ENCODE results near the gene CCR7. TPM values are rescaled to one million over a fixed set of nuclear protein-coding genes. Genes with fewer than 3 reads are reported as not detected.

CCR7 gene
- total and polyA plus RNA-seq, 2 of the 4 experiments (the other 2 are of a cell fraction) = 0.14 to 0.36 TPM

GRCh38 chr17:40602445-40603443 lies 37.5 kb upstream of the CCR7 start:
- dilution Hi-C loops (cut with HindIII; ENCODE audit: low sequenced_read_pairs, unreplicated experiment) = no loop called here
- in situ Hi-C loops (cut with MboI; ENCODE audit: low sequenced_read_pairs) = no loop called here
- DNase-seq = no peak
- TF ChIP-seq NFE2L2 (IDR thresholded peaks at IDR 0.05; ENCODE audit: low read depth, low read length) = no peak
- no peak for TF ChIP-seq RAD21 (IDR thresholded peaks at IDR 0.05; ENCODE audit: low read length)
- TF ChIP-seq CTCF (conservative IDR thresholded peaks at IDR 0.05; ENCODE audit: low read depth, low read length) = no peak
- no peak for TF ChIP-seq CEBPB (IDR thresholded peaks at IDR 0.05; ENCODE audit: low read depth, low read length)
- TF ChIP-seq ELK1 (IDR thresholded peaks at IDR 0.05; ENCODE audit: borderline replicate concordance, low read depth, low read length) = no peak
- TF ChIP-seq FOS (IDR thresholded peaks at IDR 0.05; ENCODE audit: low read depth, low read length) = no peak
- no peak for TF ChIP-seq BHLHE40 (IDR thresholded peaks at IDR 0.05; ENCODE audit: low read depth, low read length)
- TF ChIP-seq USF2 (IDR thresholded peaks at IDR 0.05; ENCODE audit: low read depth, low read length) = no peak
- no peak for TF ChIP-seq POLR2A (IDR thresholded peaks at IDR 0.05; ENCODE audit: low read depth, low read length)
- TF ChIP-seq MAFK (IDR thresholded peaks at IDR 0.05; ENCODE audit: low read depth, low read length) = no peak
- no peak for TF ChIP-seq RFX5 (IDR thresholded peaks at IDR 0.05; ENCODE audit: low read depth, low read length)
- TF ChIP-seq CHD1 (IDR thresholded peaks at IDR 0.05; ENCODE audit: low read depth, low read length) = no peak
- no peak for TF ChIP-seq RCOR1 (IDR thresholded peaks at IDR 0.05; ENCODE audit: insufficient replicate concordance, low read length)
- no peak for TF ChIP-seq SMC3 (IDR thresholded peaks at IDR 0.05; ENCODE audit: low read depth, low read length)

More at GRCh38 chr17:40602445-40603443, 37.5 kb upstream of the CCR7 start:
- no peak overlapping the region for H3K4me3 ChIP-seq (ENCODE audit: insufficient read depth, low read depth, low read length)
- no peak overlapping the region for H3K27ac ChIP-seq (ENCODE audit: insufficient read depth, low read length)
- no peaks in the 10 kb centered on the region for H3K79me1 ChIP-seq (ENCODE audit: low read depth in 1 of 2, low read length in 2 of 2)
- intact Hi-C loops (cut with micrococcal nuclease) = no loop called here
- WGBS, 2 experiments (ENCODE audit: extremely low coverage in 2 of 2, insufficient read length in 1 of 2) = 74% methylated on average over 8 of the region's 22 CpGs; no CpG with 5 or more reads in 1 of the 2 experiments
- ChIA-PET CTCF (no interaction called here), POLR2A (ENCODE audit: unreplicated experiment) (interaction anchor here (0.6 kb wide), 2 partner anchors 153 to 160 kb away, joined by 3 to 4 read pairs; no protein-coding TSS in a partner anchor)
- H4K8ac ChIP-seq (ENCODE audit: low read depth in 2 of 2, low read length in 2 of 2) = no peak overlapping the region
- H4K20me1 ChIP-seq (ENCODE audit: insufficient read depth, low read length) = no peaks in the 10 kb centered on the region
- peak overlapping the region; percentile 44 for H2AFZ ChIP-seq (replicated peaks; ENCODE audit: low read length, poor library complexity)
- no peak overlapping the region for H2BK120ac ChIP-seq (ENCODE audit: low read depth, low read length)
- H2AK9ac ChIP-seq (replicated peaks; ENCODE audit: low read depth, low read length, poor library complexity) = no peak overlapping the region
- peak overlapping the region; percentile 4; the same call in 1 of the 2 replicates for H3K23ac ChIP-seq (ENCODE audit: low read depth, low read length)
- H2BK15ac ChIP-seq (ENCODE audit: low read depth, low read length) = no peak overlapping the region
- H3K4me2 ChIP-seq (ENCODE audit: low read depth, low read length) = no peak overlapping the region
- H3K18ac ChIP-seq (ENCODE audit: low read depth, low read length) = no peak overlapping the region
- H2AK5ac ChIP-seq (ENCODE audit: low read depth, low read length) = no peak overlapping the region
- H3K9me1 ChIP-seq (ENCODE audit: insufficient read depth, low read length) = no peaks in the 10 kb centered on the region
- H3K4me1 ChIP-seq (ENCODE audit: control insufficient read depth, insufficient read depth, low read length) = no peaks in the 10 kb centered on the region; the same call in 1 of the 2 replicates
- no TSS peak for BruUV-seq (replicated peaks)
- ATAC-seq (ENCODE audit: low read depth) = peak; percentile 63
- H2BK5ac ChIP-seq (ENCODE audit: low read depth, low read length, poor library complexity, severe bottlenecking) = no peak overlapping the region
- no peak overlapping the region for H3K4ac ChIP-seq (ENCODE audit: low read depth, low read length)
- H3K56ac ChIP-seq (ENCODE audit: extremely low read depth, insufficient read depth, low read length) = no peak overlapping the region
- no peak overlapping the region for H4K91ac ChIP-seq (ENCODE audit: insufficient read depth, low read depth, low read length)
- no peak overlapping the region for H3K14ac ChIP-seq (replicated peaks; ENCODE audit: low read depth, low read length)
- H3K9ac ChIP-seq (ENCODE audit: low read depth, low read length) = no peak overlapping the region
- H2BK20ac ChIP-seq (ENCODE audit: low read depth, low read length) = no peak overlapping the region
- H3K36me3 ChIP-seq (ENCODE audit: control insufficient read depth, insufficient read depth, low read length) = no peaks in the 10 kb centered on the region
- no peaks in the 10 kb centered on the region for H3K9me3 ChIP-seq (ENCODE audit: control insufficient read depth, insufficient read depth, low read length)
- peaks cover 36% of the 10 kb centered on the region for H3K27me3 ChIP-seq (ENCODE audit: control insufficient read depth, insufficient read depth, low read length)
- no peak overlapping the region for H4K5ac ChIP-seq (ENCODE audit: low read depth, low read length)

Measured in IMR-90 (cell line).